BE2C (cell line): Measurements from ENCODE around the gene B3GNT7.

Experiments
- DNase-seq: peaks from one replicate; pipeline ENCODE4 v3.0.0-alpha.2; 2020
- H3K27me3 ChIP-seq: fragments of 250-450 bp; sonication (Bioruptor Pico); 2 replicates; pipeline ENCODE4 v1.5.1; 2020; ENCODE audit warnings: mild to moderate bottlenecking
- H3K36me3 ChIP-seq: fragments of 250-450 bp; sonication (Bioruptor Pico); 2 replicates; pipeline ENCODE4 v1.5.1; 2020; ENCODE audit warnings: mild to moderate bottlenecking
- H3K4me1 ChIP-seq: fragments of 250-450 bp; sonication (Bioruptor Pico); 2 replicates; pipeline ENCODE4 v1.5.1; 2020
- H3K4me3 ChIP-seq: 2 replicates; pipeline ENCODE4 v1.5.1; 2011; ENCODE audit warnings: low read depth, low read length
- H3K9me3 ChIP-seq: fragments of 250-450 bp; sonication (Bioruptor Pico); 2 replicates; pipeline ENCODE4 v1.5.1; 2020
- TF ChIP-seq, protein P1 (sequence below): IDR thresholded peaks from 2 replicates; pipeline ENCODE4 v1.5.1; 2012; ENCODE audit warnings: mild to moderate bottlenecking, low read depth, low read length

Gene B3GNT7

DNA sequence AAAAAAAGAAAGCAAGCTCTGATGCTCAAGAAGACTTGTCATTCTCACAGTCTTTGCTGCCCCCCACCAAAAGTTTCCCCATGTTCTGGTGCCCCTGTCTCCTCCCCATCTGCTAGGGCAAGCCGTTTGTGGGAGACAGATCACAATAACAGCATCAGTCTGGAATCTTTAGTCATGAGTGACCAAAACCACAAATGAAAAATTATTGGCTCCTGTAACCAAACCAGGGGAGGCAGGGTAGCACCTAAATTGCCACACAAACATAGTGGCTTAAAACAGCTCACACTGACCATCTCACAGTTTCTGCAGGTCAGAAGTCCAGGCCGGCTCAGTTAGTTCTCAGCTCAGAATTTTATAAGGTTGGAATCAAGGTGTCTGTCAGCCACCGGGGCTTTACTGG, 9.1 kb upstream of the B3GNT7 start:
- TF ChIP-seq, protein P1, sequence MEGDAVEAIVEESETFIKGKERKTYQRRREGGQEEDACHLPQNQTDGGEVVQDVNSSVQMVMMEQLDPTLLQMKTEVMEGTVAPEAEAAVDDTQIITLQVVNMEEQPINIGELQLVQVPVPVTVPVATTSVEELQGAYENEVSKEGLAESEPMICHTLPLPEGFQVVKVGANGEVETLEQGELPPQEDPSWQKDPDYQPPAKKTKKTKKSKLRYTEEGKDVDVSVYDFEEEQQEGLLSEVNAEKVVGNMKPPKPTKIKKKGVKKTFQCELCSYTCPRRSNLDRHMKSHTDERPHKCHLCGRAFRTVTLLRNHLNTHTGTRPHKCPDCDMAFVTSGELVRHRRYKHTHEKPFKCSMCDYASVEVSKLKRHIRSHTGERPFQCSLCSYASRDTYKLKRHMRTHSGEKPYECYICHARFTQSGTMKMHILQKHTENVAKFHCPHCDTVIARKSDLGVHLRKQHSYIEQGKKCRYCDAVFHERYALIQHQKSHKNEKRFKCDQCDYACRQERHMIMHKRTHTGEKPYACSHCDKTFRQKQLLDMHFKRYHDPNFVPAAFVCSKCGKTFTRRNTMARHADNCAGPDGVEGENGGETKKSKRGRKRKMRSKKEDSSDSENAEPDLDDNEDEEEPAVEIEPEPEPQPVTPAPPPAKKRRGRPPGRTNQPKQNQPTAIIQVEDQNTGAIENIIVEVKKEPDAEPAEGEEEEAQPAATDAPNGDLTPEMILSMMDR, result no peak
- Histone ChIP-seq H3K27me3 (no peaks in the 10 kb centered on the region), H3K36me3 (no peaks in the 10 kb centered on the region), H3K4me3 (no peak overlapping the region), H3K9me3 (no peaks in the 10 kb centered on the region), H3K4me1 (peaks cover 16% of the 10 kb centered on the region)
- DNase-seq, result no peak

DNA sequence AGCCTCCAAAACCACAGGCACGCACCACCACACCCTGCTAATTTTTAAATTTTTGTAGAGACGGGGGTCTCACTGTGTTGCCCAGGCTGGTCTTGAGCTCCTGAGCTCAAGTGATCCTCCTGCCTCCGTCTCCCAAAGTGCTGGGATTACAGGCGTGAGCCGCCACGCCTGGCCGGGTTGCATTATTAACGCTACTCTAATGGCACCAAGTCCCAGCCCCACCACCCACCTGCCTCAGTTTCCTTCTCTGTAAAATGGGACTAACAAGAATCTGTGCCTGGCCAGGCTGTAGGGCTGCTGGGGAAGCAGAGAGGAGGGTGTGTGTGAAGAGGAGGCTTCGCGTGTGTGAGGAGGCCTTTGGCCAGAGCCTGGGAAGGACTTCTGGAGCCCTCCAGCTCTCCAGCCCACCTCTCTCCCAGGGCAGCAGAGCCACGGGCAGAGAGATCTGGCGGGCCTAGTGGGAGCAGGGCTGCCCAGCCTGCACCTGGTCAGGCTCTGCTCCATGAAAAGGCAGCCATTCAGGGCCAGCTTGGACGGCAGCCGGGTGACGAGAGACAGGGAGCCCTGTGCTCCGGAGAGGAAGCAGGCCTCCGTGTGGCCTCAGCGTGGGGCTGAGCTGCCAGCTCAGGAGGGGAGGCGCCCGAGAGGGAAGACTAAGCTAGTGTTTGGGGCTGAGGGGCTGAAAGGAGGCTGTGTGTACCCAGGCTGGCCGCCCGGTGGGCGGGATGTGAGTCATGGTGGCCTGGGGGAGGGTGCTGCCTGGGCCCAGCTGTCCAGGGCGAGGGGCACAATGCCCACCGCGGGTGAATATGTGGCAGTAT, 7.4 kb upstream of the B3GNT7 start:
- Histone ChIP-seq H3K27me3 (no peaks in the 10 kb centered on the region), H3K9me3 (no peaks in the 10 kb centered on the region), H3K4me3 (no peak overlapping the region), H3K36me3 (no peaks in the 10 kb centered on the region), H3K4me1 (peaks cover 26% of the 10 kb centered on the region)
- TF ChIP-seq, protein P1, result no peak
- DNase-seq, result no peak

DNA sequence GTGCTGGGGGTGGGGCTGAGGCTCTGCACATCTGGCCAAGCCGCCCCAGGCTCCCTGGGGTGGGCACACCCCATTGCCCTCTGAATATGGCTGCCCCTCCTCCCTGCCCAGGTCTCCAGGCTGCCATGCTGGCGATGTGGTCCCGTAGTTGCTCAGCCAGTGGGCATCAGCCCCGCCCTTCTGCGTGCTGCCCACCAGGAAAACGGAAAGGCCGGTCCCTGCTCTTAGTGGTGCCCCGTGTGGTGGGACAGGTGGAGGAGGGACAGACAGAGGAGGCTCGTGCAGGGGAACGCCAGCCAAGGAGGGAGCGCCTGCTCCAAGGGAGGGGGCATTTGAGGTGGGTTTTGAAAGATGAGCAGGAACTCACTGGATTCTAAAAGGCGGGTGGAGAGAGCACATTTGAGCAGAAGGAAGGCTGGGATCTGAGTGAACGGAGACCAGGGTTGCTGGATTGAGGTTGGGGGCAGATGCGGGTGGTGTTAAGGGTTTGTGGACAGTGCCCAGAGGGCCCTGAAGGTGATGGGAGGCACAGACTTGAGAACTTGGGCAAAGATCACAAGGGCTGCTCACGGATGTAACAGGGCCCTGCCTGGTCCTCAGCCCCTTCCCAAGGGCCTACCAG, 6.7 kb upstream of the B3GNT7 start:
- DNase-seq, result no peak
- no peaks in the 10 kb centered on the region for H3K36me3 ChIP-seq
- TF ChIP-seq, protein P1, result no peak
- peaks cover 26% of the 10 kb centered on the region for H3K4me1 ChIP-seq
- no peaks in the 10 kb centered on the region for H3K9me3 ChIP-seq
- H3K4me3 ChIP-seq, result no peak overlapping the region
- no peaks in the 10 kb centered on the region for H3K27me3 ChIP-seq

DNA sequence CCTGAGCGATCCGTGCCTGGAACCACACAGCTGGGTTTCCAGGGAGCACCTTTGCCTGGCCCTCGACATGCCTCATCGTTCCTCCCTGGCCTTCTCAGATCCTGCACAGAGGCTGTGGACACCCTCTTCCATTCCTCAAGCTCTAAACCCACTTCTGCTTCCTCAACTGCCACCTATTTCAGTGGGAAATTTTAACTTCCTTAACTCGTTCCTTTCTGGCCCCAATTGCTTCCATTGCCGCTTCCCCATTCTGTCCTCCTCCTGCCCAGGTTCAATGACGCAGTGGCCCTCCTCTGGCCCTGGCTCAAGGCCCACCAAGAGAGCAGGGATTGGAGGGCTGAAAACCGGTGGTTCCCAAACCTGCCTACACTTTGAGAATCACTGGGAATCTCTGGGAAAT, 4.8 kb upstream of the B3GNT7 start:
- no peaks in the 10 kb centered on the region for H3K9me3 ChIP-seq
- H3K36me3 ChIP-seq, result no peaks in the 10 kb centered on the region
- DNase-seq, result no peak
- TF ChIP-seq, protein P1, result no peak
- H3K4me3 ChIP-seq, result no peak overlapping the region
- peaks cover 26% of the 10 kb centered on the region for H3K4me1 ChIP-seq
- no peaks in the 10 kb centered on the region for H3K27me3 ChIP-seq

DNA sequence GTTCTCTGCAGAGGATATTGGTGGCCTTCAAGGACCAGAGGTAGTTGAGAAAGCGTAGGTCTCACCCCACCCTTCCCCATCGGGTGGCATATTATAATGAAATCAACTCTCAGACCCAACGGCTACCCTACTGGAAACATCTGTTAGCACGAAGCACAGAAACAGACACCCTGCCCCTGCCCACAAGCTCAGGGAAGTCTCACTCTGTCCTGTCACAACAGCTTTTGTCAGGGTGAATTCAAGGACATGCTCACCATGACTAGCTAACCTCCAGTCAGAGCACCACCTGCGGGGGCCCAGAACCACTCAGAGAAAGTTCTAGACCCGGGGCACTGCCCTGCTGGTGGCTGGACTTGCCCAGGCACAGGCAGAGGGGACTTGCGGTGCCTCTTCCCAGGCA, 3.5 kb upstream of the B3GNT7 start:
- no peaks in the 10 kb centered on the region for H3K36me3 ChIP-seq
- H3K9me3 ChIP-seq, result no peaks in the 10 kb centered on the region
- peaks cover 26% of the 10 kb centered on the region for H3K4me1 ChIP-seq
- no peak for DNase-seq
- no peak overlapping the region for H3K4me3 ChIP-seq
- H3K27me3 ChIP-seq, result no peaks in the 10 kb centered on the region
- TF ChIP-seq, protein P1, result no peak
